ENCODE measurements around the gene RALGAPA2. TPM values are rescaled to one million over a fixed set of nuclear protein-coding genes. Genes with fewer than 3 reads are reported as not detected.

Gene RALGAPA2
- total RNA-seq, 1 donor from 2014 or later: 88.9 TPM

DNA sequence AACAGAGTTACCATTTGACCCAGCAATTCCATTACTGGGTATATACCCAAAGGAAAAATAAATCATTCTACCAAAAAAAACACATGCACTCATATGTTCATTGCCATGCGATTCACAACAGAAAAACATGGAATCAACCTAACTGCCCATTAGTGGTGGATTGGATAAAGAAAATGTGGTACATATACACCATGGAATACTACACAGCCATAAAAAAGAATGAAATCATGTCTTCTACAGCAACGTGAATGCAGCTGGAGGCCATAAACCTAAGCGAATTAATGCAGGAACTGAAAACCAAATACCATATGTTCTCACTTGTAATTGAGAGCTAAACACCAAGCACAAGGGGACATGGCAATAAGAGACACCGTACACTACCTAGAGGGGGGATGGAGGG is 12.5 kb downstream of the RALGAPA2 start:
- DNase-seq (no peak), ATAC-seq (no peak)
- Histone ChIP-seq H3K4me1 (peaks cover 22% of the 10 kb centered on the region), H3K36me3 (no peaks in the 10 kb centered on the region), H3K27ac (no peak overlapping the region), H3K4me3 (no peak overlapping the region), H3K9me3 (no peaks in the 10 kb centered on the region), H3K27me3 (no peaks in the 10 kb centered on the region)
- intact Hi-C loops (cut with DNase I): no loop called here
- TF ChIP-seq, protein P1, sequence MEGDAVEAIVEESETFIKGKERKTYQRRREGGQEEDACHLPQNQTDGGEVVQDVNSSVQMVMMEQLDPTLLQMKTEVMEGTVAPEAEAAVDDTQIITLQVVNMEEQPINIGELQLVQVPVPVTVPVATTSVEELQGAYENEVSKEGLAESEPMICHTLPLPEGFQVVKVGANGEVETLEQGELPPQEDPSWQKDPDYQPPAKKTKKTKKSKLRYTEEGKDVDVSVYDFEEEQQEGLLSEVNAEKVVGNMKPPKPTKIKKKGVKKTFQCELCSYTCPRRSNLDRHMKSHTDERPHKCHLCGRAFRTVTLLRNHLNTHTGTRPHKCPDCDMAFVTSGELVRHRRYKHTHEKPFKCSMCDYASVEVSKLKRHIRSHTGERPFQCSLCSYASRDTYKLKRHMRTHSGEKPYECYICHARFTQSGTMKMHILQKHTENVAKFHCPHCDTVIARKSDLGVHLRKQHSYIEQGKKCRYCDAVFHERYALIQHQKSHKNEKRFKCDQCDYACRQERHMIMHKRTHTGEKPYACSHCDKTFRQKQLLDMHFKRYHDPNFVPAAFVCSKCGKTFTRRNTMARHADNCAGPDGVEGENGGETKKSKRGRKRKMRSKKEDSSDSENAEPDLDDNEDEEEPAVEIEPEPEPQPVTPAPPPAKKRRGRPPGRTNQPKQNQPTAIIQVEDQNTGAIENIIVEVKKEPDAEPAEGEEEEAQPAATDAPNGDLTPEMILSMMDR (IDR thresholded peaks at IDR 0.05): no peak

DNA sequence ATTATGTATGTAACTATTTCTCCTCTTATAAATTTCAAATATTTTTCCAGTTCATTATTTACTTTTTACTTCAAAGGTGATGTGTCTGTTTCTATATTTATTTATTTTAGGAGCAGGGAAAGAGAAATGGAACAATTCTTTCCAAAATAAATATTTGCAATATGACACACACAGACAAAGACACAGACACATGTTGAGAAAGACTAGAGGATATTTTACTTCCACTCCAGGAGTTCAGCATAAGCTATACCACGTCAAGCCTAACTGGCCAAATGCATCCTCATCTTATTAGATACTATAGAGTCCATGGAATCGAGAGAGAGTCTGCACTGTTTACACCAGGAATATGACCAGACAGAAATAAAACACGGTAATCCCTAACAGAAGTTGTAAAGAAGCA is 13.3 kb downstream of the RALGAPA2 start:
- peaks cover 22% of the 10 kb centered on the region for H3K4me1 ChIP-seq
- intact Hi-C loops (cut with DNase I): no loop called here
- no peak overlapping the region for H3K27ac ChIP-seq
- ATAC-seq: no peak
- no peaks in the 10 kb centered on the region for H3K9me3 ChIP-seq
- no peak overlapping the region for H3K4me3 ChIP-seq
- TF ChIP-seq, protein P1 (IDR thresholded peaks at IDR 0.05): no peak
- no peaks in the 10 kb centered on the region for H3K27me3 ChIP-seq
- no peak for DNase-seq
- H3K36me3 ChIP-seq: no peaks in the 10 kb centered on the region

DNA sequence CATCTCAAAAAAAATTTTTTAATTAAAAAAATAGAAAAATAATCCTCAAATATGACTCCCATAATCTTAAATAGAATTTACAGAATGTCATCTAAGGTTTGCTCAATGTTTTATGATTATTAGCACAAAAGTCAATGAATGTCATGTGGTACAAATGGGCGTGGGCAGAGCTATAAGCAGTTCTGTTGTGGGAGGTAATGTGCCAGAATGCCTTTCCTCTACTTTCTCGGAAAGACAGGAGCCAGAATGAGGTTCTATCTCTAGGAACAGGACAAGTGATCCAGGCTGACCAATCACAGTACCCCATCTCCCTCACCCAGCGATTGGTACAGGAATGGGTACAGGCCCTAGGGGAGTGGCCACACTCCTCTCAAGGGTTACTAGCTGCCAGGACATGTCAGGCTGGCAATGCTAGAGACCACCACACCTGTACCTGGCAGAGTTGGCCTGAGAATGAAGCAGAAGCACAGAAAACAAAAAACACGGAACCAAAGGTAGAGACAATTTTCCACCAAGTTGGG is 15.1 kb downstream of the RALGAPA2 start:
- DNase-seq (no peak), ATAC-seq (peak; percentile 66)
- no peak overlapping the region for H3K27ac ChIP-seq
- H3K27me3 ChIP-seq: no peaks in the 10 kb centered on the region
- no peaks in the 10 kb centered on the region for H3K9me3 ChIP-seq
- no peak overlapping the region for H3K4me3 ChIP-seq
- H3K4me1 ChIP-seq: peaks cover 24% of the 10 kb centered on the region
- TF ChIP-seq, protein P1 (IDR thresholded peaks at IDR 0.05): no peak
- no peaks in the 10 kb centered on the region for H3K36me3 ChIP-seq
- intact Hi-C loops (cut with DNase I): no loop called here

DNA sequence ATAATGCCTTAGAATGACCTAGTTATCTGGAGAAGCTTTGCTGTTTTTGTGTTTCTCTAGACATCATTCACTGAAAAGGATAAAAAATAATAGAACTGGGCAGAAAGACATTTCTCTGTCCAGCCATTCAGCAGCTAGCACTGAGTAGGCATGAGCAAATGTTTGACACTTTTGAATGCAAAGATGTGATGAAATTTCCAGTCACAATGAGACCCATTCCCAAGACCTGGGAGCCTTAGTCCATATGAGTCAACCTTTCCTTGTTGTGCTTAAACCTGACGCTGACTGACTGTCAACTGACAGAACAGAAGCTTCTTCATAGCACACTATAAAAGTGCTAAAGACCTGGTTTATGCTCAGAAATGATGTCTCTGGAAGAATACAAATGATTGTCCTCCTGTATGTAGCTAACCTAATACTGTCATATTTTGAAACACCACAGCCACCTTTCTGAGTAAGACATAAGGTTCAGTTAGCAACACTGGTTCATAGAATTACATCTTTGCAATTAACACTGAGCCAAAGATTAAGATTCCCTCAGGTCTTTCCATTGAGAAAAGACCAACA is 17.1 kb downstream of the RALGAPA2 start:
- no peak overlapping the region for H3K4me3 ChIP-seq
- H3K27me3 ChIP-seq: no peaks in the 10 kb centered on the region
- no peak overlapping the region for H3K27ac ChIP-seq
- TF ChIP-seq, protein P1 (IDR thresholded peaks at IDR 0.05): no peak
- H3K4me1 ChIP-seq: peaks cover 29% of the 10 kb centered on the region
- DNase-seq (no peak), ATAC-seq (no peak)
- intact Hi-C loops (cut with DNase I): no loop called here
- H3K36me3 ChIP-seq: no peaks in the 10 kb centered on the region
- no peaks in the 10 kb centered on the region for H3K9me3 ChIP-seq

DNA sequence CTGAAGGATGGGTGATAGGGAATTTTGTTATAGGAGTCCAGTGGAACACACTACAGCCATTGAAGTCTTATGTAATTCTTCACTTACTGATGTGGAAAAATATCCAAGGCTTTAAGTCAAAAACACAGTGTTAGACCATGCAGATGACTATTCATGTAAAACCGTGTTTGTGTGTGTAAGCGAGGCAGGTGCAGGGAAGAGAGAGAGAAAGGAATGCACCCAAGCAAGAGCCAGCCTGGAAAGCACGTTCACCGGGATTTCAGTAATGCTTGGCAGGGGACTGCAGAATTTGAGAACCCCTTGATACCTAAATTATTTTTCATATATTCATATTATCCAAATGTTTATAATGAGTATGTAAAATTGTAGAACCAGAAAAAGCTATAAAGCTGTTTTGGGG is 17.9 kb downstream of the RALGAPA2 start:
- DNase-seq (no peak), ATAC-seq (no peak)
- Histone ChIP-seq H3K27ac (no peak overlapping the region), H3K27me3 (no peaks in the 10 kb centered on the region), H3K9me3 (no peaks in the 10 kb centered on the region), H3K36me3 (no peaks in the 10 kb centered on the region), H3K4me1 (peaks cover 31% of the 10 kb centered on the region), H3K4me3 (no peak overlapping the region)
- TF ChIP-seq, protein P1 (IDR thresholded peaks at IDR 0.05): no peak
- intact Hi-C loops (cut with DNase I): no loop called here

DNA sequence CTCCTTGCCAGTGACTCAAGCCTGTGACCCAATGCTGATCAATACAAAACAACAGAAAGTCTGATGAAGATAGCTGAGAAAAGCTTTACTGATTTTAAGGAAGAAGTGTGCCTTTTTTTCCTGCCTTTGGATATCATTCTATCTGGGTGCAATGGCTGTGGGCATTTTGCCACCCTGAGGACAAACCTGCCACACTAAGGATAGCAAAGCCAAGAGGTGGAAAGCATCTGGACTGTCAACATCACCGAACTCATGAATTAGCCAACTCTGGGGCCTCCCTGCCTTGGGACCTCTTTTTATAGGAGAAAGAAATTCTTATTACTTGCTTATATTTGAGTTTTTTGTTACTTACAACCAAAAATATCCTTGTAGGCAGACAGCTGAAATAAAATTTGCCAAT is 19.9 kb downstream of the RALGAPA2 start:
- ATAC-seq (no peak), DNase-seq (no peak)
- TF ChIP-seq, protein P1 (IDR thresholded peaks at IDR 0.05): no peak
- Histone ChIP-seq H3K27me3 (no peaks in the 10 kb centered on the region), H3K36me3 (no peaks in the 10 kb centered on the region), H3K4me1 (peaks cover 26% of the 10 kb centered on the region), H3K9me3 (no peaks in the 10 kb centered on the region), H3K27ac (no peak overlapping the region), H3K4me3 (no peak overlapping the region)
- intact Hi-C loops (cut with DNase I): no loop called here
